Gastroesophageal sphincter (tissue), 3 donors: Measurements from ENCODE around the gene NPHS2.

Experiments used
- CTCF ChIP-seq, 4 experiments: fragments of 200-600 bp in 2 of 4; fragments of 450-650 bp in 2 of 4; sonication (generic) in 1 of 4; IDR thresholded peaks; one replicate each; pipeline ENCODE4 v1.5.1; 2017 to 2019; ENCODE audit warnings: antibody characterized with exemption in 4 of 4, mild to moderate bottlenecking in 2 of 4, moderate library complexity in 2 of 4
- EP300 ChIP-seq: sonication (generic); formaldehyde crosslinking; IDR thresholded peaks from one replicate; pipeline ENCODE4 v1.6.1; 2017; ENCODE audit warnings: antibody characterized with exemption, mild to moderate bottlenecking
- POLR2A ChIP-seq, 2 donors: fragments of 450-650 bp; IDR thresholded peaks; one replicate each; pipeline ENCODE4 v1.6.1; 2017; ENCODE audit warnings: antibody characterized with exemption in 2 of 2, mild to moderate bottlenecking in 2 of 2, moderate library complexity in 1 of 2
- POLR2AphosphoS5 ChIP-seq: sonication (generic); formaldehyde crosslinking; IDR thresholded peaks from one replicate; pipeline ENCODE4 v1.6.1; 2017; ENCODE audit warnings: antibody characterized with exemption

DNA sequence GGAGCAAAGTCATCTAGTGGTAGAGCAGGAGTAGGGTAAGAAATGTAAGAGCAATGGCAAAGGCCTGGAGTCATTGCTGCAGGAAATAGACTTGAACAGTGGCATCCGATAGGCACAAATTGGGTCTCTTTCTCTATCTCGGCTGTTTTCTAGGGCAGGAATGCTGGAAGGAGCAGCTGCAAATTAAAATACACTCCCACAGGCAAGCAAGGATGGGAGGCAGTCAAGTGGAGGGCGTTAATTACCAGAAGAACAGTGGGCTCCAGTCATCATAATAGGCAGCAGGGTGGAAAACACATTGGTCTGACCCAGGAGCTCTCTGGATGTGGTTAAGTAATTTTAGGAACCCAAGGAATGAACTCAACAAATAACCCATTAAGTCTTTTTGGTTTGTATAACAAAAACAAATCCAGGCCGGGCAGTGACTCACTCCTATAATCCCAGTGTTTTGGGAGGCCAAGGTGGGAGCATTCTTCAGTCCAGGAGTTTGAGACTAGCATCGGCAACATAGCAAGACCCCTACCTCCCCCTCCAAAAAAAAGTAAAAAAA, 8.1 kb upstream of the NPHS2 start:
- TF ChIP-seq CTCF (IDR thresholded peaks at IDR 0.05), result no peak
- no peak for TF ChIP-seq POLR2A (IDR thresholded peaks at IDR 0.05)
- no peak for TF ChIP-seq EP300
- TF ChIP-seq POLR2AphosphoS5, result no peak
